MCF 10A (cell line): Measurements from ENCODE around the gene LACC1. TPM values are rescaled to one million over a fixed set of nuclear protein-coding genes. Genes with fewer than 3 reads are reported as not detected.

Experiments
- BruUV-seq: library from RNA; stranded (reverse); fragments of 400-500 nt; replicated peaks from 2 replicates; lab custom pipeline; 2021; lab: Mats Ljungman, UMichigan
- CTCF ChIA-PET: fragments of 300-600 bp; sonication (Branson Sonifier 250); formaldehyde crosslinking; extraction: SDS; loops from one replicate; lab custom pipeline; 2021; ENCODE audit warnings: antibody characterized with exemption, inconsistent platforms; lab: Yijun Ruan, JAX
- POLR2A ChIA-PET: fragments of 300-600, 350-650 bp; sonication (Branson Sonifier 250); formaldehyde crosslinking; extraction: SDS; loops from one replicate; lab custom pipeline; 2020; ENCODE audit warnings: antibody characterized with exemption, inconsistent platforms; lab: Yijun Ruan, JAX
- DNase-seq: peaks from one replicate; pipeline ENCODE4 v3.0.0-alpha.2; 2018; ENCODE audit not compliant: unreplicated experiment
- H3K27ac Mint-ChIP-seq: one replicate; pipeline ENCODE4 v1.8.0; 2022; ENCODE audit warnings: mild to moderate bottlenecking, low read depth, mixed read lengths; ENCODE audit not compliant: unreplicated experiment
- H3K27me3 Mint-ChIP-seq: one replicate; pipeline ENCODE4 v1.8.0; 2022; ENCODE audit warnings: mixed read lengths; ENCODE audit not compliant: insufficient read depth, unreplicated experiment
- H3K36me3 Mint-ChIP-seq: one replicate; pipeline ENCODE4 v1.8.0; 2022; ENCODE audit warnings: mild to moderate bottlenecking, moderate library complexity, mixed read lengths; ENCODE audit not compliant: insufficient read depth, unreplicated experiment
- H3K4me1 Mint-ChIP-seq: one replicate; pipeline ENCODE4 v1.8.0; 2022; ENCODE audit warnings: mixed read lengths; ENCODE audit not compliant: insufficient read depth, unreplicated experiment
- H3K4me3 Mint-ChIP-seq: one replicate; pipeline ENCODE4 v1.8.0; 2022; ENCODE audit warnings: mild to moderate bottlenecking, moderate library complexity, mixed read lengths; ENCODE audit not compliant: unreplicated experiment
- H3K9me3 Mint-ChIP-seq: one replicate; pipeline ENCODE4 v1.8.0; 2022; ENCODE audit warnings: mixed read lengths; ENCODE audit not compliant: unreplicated experiment
- intact Hi-C: fragments of 100-400 bp; cut with micrococcal nuclease; formaldehyde crosslinking; loops from 2 replicates; pipeline ENCODE4 v1.14.1; 2022
- total RNA-seq: library from RNA; stranded (reverse); gene quantifications from 2 replicates; pipeline ENCODE4 v1.2.3, GENCODE V29; 2022
- TF ChIP-seq, protein P1 (sequence below): fragments of 200-600 bp; IDR thresholded peaks from one replicate; pipeline ENCODE4 v1.8.0; 2022; ENCODE audit warnings: antibody characterized with exemption, mild to moderate bottlenecking; ENCODE audit not compliant: unreplicated experiment

Gene LACC1
- total RNA-seq, 1 experiment from 2014 or later: 11.7 TPM

- ChIA-PET POLR2A (interaction anchor here (0.5 to 0.9 kb wide), 5 partner anchors 260 to 1046 kb away, joined by 3 to 4 read pairs (median 3); no protein-coding TSS in a partner anchor), CTCF (interaction anchor here (1.0 kb wide), 1 partner anchor 24 kb away, joined by 4 read pairs; no protein-coding TSS in a partner anchor)
- TF ChIP-seq, protein P1, sequence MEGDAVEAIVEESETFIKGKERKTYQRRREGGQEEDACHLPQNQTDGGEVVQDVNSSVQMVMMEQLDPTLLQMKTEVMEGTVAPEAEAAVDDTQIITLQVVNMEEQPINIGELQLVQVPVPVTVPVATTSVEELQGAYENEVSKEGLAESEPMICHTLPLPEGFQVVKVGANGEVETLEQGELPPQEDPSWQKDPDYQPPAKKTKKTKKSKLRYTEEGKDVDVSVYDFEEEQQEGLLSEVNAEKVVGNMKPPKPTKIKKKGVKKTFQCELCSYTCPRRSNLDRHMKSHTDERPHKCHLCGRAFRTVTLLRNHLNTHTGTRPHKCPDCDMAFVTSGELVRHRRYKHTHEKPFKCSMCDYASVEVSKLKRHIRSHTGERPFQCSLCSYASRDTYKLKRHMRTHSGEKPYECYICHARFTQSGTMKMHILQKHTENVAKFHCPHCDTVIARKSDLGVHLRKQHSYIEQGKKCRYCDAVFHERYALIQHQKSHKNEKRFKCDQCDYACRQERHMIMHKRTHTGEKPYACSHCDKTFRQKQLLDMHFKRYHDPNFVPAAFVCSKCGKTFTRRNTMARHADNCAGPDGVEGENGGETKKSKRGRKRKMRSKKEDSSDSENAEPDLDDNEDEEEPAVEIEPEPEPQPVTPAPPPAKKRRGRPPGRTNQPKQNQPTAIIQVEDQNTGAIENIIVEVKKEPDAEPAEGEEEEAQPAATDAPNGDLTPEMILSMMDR: no peak
- H3K27ac Mint-ChIP-seq: peak overlapping the region; percentile 98
- intact Hi-C loops: no loop called here
- no peaks in the 10 kb centered on the region for H3K27me3 Mint-ChIP-seq
- H3K36me3 Mint-ChIP-seq: peaks cover 20% of the 10 kb centered on the region
- DNase-seq: no peak
- BruUV-seq: no TSS peak
- no peaks in the 10 kb centered on the region for H3K9me3 Mint-ChIP-seq
- peaks cover 23% of the 10 kb centered on the region for H3K4me1 Mint-ChIP-seq
- H3K4me3 Mint-ChIP-seq: peak overlapping the region; percentile 93
Observed at GRCh38 chr13:43880926-43881325, 1.2 kb downstream of the LACC1 start.

DNA sequence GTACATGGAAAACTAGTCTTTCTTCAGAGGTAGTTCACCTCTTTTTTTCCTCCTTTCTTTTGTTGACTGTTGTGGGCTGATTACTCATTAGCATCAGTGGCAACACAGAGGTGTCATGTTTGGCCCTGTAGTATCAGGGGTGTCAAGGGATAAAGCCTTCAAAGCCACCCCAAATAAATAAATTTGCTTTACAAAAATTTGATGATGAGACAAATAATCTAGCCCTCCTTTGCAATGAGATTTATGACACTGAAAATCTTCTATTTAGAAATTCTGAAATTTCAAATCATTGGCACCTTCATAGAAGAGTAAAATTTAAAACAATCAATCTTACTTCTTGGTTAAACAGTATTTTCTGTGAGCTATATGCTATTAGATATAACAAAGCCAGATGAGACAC lies 1.9 kb downstream of the LACC1 start:
- TF ChIP-seq, protein P1: no peak
- intact Hi-C loops: no loop called here
- peaks cover 20% of the 10 kb centered on the region for H3K36me3 Mint-ChIP-seq
- no peak overlapping the region for H3K27ac Mint-ChIP-seq
- no peaks in the 10 kb centered on the region for H3K9me3 Mint-ChIP-seq
- CTCF ChIA-PET: interaction anchor here (0.7 to 1.3 kb wide), 5 partner anchors 8 to 599 kb away, joined by 3 to 8 read pairs (median 4); no protein-coding TSS in a partner anchor
- no peaks in the 10 kb centered on the region for H3K27me3 Mint-ChIP-seq
- H3K4me1 Mint-ChIP-seq: peaks cover 23% of the 10 kb centered on the region
- DNase-seq: no peak
- no peak overlapping the region for H3K4me3 Mint-ChIP-seq
- POLR2A ChIA-PET: interaction anchor here (0.6 to 0.7 kb wide), 5 partner anchors 10 to 1536 kb away, joined by 3 to 6 read pairs (median 4); no protein-coding TSS in a partner anchor
- BruUV-seq: no TSS peak

- H3K4me3 Mint-ChIP-seq: no peak overlapping the region
- H3K36me3 Mint-ChIP-seq: peaks cover 20% of the 10 kb centered on the region
- CTCF ChIA-PET: interaction anchor here (0.9 to 1.3 kb wide), 2 partner anchors 10 kb away, joined by 3 read pairs; no protein-coding TSS in a partner anchor
- BruUV-seq: no TSS peak
- POLR2A ChIA-PET: no interaction called here
- H3K27ac Mint-ChIP-seq: no peak overlapping the region
- TF ChIP-seq, protein P1: no peak
- H3K4me1 Mint-ChIP-seq: peaks cover 11% of the 10 kb centered on the region
- H3K9me3 Mint-ChIP-seq: no peaks in the 10 kb centered on the region
- DNase-seq: no peak
- no peaks in the 10 kb centered on the region for H3K27me3 Mint-ChIP-seq
- intact Hi-C loops: no loop called here
Observed at GRCh38 chr13:43883631-43884030, 3.9 kb downstream of the LACC1 start.

DNA sequence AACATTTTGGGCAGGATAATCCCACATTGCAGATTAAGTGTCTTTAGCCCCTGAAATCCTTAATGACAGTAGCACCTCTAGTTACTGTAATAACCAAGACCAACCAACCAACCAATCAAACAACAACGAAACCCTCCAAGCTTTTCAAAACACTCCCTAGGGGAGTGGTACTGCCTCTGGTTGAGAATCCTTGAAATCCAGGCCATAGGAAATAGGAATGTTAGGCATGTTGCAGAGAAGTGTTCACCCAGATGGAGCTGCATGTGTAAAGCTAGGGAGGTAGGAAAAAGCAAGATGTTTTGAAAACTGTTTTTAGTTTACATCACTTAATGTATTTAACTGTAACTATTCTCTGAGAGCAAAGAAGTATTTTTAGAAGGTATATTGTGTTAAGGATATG lies 4.5 kb downstream of the LACC1 start:
- Mint-ChIP-seq H3K27me3 (no peaks in the 10 kb centered on the region), H3K4me1 (peaks cover 9% of the 10 kb centered on the region), H3K4me3 (no peak overlapping the region), H3K36me3 (peaks cover 20% of the 10 kb centered on the region), H3K27ac (no peak overlapping the region), H3K9me3 (no peaks in the 10 kb centered on the region)
- TF ChIP-seq, protein P1: no peak
- no TSS peak for BruUV-seq
- CTCF ChIA-PET: interaction anchor here (1.3 kb wide), 1 partner anchor 10 kb away, joined by 3 read pairs; no protein-coding TSS in a partner anchor
- DNase-seq: no peak
- POLR2A ChIA-PET: interaction anchor here (0.6 kb wide), 1 partner anchor 249 kb away, joined by 3 read pairs; no protein-coding TSS in a partner anchor
- intact Hi-C loops: no loop called here
